PFSK-1 (cell line): ENCODE data around the gene CHST9.

ENCODE experiments used
- FOXP2 ChIP-seq: optimal IDR thresholded peaks from 2 replicates; pipeline ENCODE3; 2011; ENCODE audit warnings: borderline replicate concordance, control low read depth, inconsistent platforms; ENCODE audit not compliant: insufficient read depth; ENCODE audit errors: extremely low read length, extremely low read depth
- POLR2AphosphoS5 ChIP-seq: IDR thresholded peaks from 2 replicates; pipeline ENCODE4 v1.6.1; 2012; ENCODE audit warnings: low read depth, mild to moderate bottlenecking, control low read depth, low read length, moderate library complexity
- SIN3A ChIP-seq: IDR thresholded peaks from 2 replicates; pipeline ENCODE4 v1.6.1; 2012; ENCODE audit warnings: mild to moderate bottlenecking, low read length, moderate library complexity, borderline replicate concordance; ENCODE audit not compliant: insufficient read depth
- TAF1 ChIP-seq: IDR thresholded peaks from 2 replicates; pipeline ENCODE4 v1.6.1; 2012; ENCODE audit warnings: low read length, control low read depth, borderline replicate concordance; ENCODE audit not compliant: insufficient read depth
- TF ChIP-seq, protein P1 (sequence below), 2 experiments: IDR thresholded peaks; 2 replicates each; pipeline versions ENCODE4 v1.6.1 to v1.8.0; 2011 to 2012; ENCODE audit warnings: low read depth in 2 of 2, low read length in 2 of 2, control low read depth in 1 of 2, inconsistent platforms in 1 of 2, mild to moderate bottlenecking in 1 of 2, moderate library complexity in 1 of 2; ENCODE audit not compliant: insufficient read depth in 1 of 2

Gene CHST9

DNA sequence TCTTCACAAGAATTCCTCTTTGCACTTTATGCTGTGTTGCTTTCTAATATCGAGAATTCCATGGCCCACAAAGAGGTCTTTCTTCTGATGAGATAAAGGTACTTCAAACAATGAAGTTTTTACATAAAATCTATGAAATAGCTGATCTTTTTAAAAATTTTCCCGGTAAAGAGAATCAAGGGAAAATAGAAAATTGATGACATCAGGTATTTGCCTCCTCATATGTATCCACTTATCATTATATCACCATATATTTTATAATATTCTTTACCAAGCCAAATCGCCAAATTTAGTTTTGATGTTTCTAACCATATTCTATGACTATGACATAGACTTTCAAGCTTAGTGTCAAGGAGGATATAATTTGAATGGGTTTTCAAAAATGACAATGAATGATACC lies 139.8 kb downstream of the CHST9 start:
- TF ChIP-seq FOXP2 (no peak), SIN3A (no peak), TAF1 (no peak), POLR2AphosphoS5 (no peak)
- TF ChIP-seq, protein P1, sequence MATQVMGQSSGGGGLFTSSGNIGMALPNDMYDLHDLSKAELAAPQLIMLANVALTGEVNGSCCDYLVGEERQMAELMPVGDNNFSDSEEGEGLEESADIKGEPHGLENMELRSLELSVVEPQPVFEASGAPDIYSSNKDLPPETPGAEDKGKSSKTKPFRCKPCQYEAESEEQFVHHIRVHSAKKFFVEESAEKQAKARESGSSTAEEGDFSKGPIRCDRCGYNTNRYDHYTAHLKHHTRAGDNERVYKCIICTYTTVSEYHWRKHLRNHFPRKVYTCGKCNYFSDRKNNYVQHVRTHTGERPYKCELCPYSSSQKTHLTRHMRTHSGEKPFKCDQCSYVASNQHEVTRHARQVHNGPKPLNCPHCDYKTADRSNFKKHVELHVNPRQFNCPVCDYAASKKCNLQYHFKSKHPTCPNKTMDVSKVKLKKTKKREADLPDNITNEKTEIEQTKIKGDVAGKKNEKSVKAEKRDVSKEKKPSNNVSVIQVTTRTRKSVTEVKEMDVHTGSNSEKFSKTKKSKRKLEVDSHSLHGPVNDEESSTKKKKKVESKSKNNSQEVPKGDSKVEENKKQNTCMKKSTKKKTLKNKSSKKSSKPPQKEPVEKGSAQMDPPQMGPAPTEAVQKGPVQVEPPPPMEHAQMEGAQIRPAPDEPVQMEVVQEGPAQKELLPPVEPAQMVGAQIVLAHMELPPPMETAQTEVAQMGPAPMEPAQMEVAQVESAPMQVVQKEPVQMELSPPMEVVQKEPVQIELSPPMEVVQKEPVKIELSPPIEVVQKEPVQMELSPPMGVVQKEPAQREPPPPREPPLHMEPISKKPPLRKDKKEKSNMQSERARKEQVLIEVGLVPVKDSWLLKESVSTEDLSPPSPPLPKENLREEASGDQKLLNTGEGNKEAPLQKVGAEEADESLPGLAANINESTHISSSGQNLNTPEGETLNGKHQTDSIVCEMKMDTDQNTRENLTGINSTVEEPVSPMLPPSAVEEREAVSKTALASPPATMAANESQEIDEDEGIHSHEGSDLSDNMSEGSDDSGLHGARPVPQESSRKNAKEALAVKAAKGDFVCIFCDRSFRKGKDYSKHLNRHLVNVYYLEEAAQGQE (IDR thresholded peaks at IDR 0.05; ENCODE audit: insufficient read depth in 1 of 2, low read depth in 2 of 2, low read length in 2 of 2): no peak

DNA sequence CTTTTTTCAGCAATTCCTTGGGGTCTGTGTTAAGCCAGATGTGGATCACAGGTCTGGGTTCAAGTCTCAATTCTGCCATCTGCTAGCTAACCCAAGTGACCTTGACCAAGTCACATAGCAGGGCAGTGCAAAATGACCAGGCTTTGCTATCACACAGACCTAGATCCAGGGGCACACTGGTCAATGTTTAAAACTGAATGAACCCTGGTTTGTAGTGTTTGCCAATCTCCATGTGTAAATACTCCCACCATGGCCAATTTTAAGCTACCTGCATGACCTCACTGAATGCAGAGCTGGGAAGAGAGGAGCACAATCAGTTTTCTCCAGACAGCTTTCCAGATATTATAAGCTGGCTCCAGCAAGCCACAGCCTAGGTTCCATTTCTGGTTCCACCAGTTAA lies 142.9 kb downstream of the CHST9 start:
- TF ChIP-seq TAF1 (no peak), POLR2AphosphoS5 (no peak), SIN3A (no peak), FOXP2 (no peak)
- TF ChIP-seq, protein P1 (IDR thresholded peaks at IDR 0.05; ENCODE audit: insufficient read depth in 1 of 2, low read depth in 2 of 2, low read length in 2 of 2): no peak

DNA sequence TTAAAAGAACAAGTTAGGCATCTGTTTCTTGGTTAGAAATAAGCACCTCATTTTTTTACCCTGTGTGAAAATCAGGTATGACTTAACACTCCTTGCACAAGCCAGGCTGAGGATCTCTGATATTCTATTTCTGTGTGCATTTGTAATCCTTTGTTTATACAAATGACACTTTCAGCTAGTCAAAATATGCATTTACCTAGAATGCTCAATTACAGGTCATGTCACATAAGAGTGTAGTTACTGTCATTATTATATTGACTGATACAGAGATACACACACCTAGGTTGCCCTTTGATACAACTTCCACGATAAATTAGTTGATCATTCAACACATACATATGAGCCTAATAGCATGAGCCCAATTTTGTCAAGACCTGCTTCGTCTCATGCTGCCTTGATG lies 144.3 kb downstream of the CHST9 start:
- TF ChIP-seq SIN3A (no peak), POLR2AphosphoS5 (no peak)

DNA sequence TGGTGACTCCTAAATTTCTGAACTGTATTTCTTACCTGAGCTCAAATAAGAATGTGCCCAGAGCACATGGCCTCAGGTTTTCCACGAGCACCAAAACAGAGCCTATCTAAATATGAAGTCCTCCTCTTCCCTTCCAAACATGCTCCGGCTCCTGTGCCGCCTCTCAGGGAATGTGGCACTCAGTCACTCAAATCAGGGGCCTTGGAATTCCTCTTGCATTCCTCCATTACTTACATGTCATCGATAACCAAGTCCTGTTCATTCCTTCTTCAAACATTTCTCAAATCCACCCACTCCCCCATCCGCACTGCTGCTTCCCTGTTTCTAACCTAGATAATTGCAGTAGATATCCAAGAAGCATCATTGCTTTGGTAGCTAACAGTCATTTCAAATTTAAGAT lies 151.4 kb downstream of the CHST9 start:
- TF ChIP-seq, protein P1 (IDR thresholded peaks at IDR 0.05; ENCODE audit: insufficient read depth in 1 of 2, low read depth in 2 of 2, low read length in 2 of 2): no peak
- no peak for TF ChIP-seq TAF1
- no peak for TF ChIP-seq FOXP2
- TF ChIP-seq SIN3A: no peak
- no peak for TF ChIP-seq POLR2AphosphoS5

DNA sequence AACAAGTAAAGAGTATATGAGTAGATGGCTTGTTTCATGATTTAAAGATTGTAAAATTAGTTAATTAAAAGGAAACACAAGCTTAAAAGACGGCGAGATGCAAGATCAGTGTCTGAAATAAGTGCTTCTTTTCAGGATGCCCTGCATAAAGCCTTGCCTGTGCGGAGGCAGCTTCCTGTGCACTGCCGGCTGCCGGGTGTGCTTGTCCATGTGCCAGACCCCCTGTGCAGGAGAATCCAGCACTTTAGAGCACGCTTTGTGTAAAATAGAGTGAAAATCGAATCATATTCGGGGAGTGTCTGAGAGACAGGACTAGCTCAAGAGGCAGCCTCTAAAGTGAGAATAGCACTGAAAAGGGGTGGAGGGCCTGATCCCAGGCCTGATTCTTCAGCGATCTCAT lies 154.7 kb downstream of the CHST9 start:
- TF ChIP-seq POLR2AphosphoS5 (no peak), TAF1 (no peak), SIN3A (no peak), FOXP2 (no peak)
- TF ChIP-seq, protein P1 (IDR thresholded peaks at IDR 0.05; ENCODE audit: insufficient read depth in 1 of 2, low read depth in 2 of 2, low read length in 2 of 2): no peak

DNA sequence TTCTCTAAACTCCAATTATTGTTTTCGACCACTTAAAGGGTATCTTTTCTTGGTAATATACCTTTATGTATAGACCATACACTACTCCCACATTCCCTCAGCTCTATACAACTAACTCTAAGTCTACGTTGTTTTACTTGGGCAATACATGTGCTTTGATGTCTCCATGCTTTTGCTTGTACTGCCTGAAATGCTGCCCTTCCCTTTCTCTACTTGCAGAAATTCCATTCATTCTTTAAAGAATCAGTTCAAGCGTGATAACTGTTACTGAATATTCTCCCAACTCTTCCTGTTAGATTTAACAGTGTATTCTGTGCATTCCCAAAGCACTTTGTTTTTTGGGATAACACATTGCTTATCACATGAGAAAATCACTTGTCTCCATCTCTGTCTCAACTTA lies 162.6 kb downstream of the CHST9 start:
- no peak for TF ChIP-seq SIN3A
- TF ChIP-seq POLR2AphosphoS5: no peak
- no peak for TF ChIP-seq FOXP2
- TF ChIP-seq, protein P1 (IDR thresholded peaks at IDR 0.05; ENCODE audit: insufficient read depth in 1 of 2, low read depth in 2 of 2, low read length in 2 of 2): no peak
- TF ChIP-seq TAF1: no peak
